ENCODE data around the gene GMPR.
"Not testable (repeated sequence)": the region's sequence is repeated elsewhere in the genome, so short reads cannot be mapped to it uniquely, and the experiment has no call there.

Gene GMPR

DNA sequence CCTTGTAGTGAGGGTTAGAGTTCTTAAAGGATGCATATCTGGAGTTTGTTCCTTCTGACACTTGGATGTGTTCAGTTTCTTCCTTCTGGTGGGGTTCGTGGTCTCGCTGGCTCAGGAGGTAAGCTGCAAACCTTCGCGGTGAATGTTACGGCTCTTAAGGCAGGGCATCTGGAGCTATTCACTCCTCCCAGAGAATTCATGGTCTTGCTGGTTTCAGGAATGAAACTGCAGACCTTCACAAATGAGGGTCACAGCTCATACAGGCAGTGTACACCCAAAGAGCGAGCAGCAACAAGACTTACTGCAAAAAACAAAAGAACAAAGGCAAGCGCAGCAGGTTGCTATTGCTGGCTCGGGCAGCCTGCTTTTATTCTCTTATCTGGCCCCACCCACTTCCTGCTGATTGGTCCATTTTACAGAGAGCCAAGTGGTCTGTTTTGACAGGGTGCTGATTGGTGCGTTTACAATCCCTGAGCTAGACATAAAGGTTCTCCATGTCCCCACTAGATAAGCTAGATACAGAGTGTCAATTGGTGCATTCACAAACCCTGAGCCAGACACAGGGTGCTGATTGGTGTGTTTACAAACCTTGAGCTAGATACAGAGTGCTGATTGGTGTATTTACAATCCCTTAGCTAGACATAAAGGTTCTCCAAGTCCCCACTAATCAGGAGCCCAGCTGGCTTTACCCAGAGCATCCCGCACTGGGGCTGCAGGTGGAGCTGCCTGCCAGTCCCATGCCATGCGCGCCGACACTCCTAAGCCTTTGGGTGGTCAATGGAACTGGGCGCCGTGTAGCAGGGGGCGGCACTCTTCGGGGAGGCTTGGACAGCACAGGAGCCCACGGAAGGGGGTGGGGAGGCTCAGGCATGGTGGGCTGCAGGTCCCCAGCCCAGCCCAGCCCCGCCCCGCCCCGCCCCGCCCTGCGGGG lies 12.0 kb upstream of the GMPR start:
- not testable (repeated sequence) for DNase-seq

DNA sequence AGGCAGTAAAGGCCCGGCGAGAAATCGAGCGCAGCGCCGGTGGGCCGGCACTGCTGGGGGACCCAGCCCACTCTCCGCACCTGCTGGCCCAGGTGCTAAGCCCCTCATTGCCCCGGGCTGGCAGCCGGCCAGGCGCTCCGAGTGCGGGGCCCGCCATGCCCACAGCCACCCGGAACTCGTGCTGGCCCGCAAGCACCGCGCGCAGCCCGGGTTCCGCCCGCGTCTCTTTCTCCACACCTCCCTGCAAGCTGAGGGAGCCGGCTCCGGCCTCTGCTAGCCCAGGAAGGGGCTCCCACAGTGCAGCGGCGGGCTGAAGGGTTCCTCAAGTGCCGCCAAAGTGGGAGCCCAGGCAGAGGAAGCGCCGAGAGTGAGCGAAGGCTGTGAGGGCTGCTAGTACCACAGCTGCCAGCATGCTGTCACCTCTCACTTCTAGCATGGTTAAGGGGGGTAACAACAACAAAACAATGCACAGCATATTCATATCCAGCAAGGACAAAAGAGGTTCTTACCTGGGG lies 11.3 kb upstream of the GMPR start:
- no peak for DNase-seq

GRCh38 chr6:16227605-16228004 lies 10.8 kb upstream of the GMPR start:
- DNase-seq, result no peak

- no peak for DNase-seq
Measured at GRCh38 chr6:16228043-16228442, 10.3 kb upstream of the GMPR start.

DNA sequence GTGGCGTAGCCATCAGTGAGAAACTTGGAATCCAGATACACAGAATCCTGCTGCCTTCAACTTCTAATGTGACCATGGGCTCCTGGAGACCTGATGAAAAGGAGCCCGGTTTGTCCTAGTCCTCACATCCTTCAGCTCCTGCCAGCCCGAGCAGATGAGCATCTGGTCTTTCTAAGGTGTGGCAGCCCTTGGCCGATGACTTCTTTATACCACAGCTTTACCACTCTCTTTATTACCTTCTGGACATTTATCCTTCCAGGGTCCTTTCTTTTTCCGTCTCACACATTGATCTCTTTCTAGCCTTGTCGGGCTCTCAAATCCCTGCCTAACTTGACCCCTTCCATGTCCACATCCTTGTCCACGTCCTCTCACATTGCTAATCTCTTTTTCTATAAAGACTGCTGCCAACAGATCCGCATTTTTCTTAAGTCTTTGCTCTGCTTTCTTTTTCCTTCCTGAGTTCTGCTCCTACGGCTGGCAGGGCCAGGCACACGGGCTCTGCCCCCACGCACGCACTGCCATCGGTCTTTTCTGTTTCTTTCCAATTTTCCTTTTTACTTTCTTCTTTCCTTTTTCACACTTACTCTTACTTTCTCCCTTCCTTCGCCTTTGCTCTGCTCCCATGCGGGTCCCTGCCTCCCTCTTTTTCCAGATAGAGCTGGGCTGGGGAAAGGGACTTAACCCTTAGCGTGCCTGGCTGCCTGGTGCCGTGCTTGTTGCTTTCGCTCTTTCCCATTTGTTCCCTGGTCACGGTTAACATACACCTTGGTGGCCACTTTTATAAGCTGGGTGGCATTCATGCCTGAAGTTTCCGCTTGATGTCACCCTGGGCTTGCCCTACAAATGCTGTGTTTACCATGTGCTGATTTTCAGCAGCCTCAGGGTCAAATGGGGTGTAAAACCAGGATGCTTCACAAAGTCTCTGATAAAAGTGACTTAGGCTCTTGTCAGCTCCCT lies 9.4 kb upstream of the GMPR start:
- DNase-seq, result peak; percentile 12

DNA sequence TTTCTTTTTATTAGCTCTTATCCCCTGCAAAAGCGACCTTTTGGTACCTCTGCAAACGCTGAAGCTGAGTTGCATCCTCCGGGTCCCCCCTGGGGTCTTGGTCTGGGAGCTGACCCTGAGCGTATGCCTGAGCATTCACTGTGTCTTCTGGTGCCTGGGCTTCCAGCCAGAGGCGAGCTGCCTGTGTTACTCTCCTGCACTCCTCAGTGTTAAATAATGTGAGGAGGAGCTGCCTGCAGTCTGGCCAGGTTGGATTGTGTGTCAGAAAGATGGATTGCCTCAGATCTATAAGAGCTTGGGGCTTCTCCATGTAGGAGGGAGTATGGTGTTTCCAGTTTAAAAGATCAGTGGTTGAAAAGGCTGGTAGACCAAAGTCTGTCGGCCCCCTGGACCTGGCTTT lies 8.7 kb upstream of the GMPR start:
- no peak for DNase-seq

- DNase-seq, result no peak
Measured at GRCh38 chr6:16230953-16231352, 7.4 kb upstream of the GMPR start.

DNA sequence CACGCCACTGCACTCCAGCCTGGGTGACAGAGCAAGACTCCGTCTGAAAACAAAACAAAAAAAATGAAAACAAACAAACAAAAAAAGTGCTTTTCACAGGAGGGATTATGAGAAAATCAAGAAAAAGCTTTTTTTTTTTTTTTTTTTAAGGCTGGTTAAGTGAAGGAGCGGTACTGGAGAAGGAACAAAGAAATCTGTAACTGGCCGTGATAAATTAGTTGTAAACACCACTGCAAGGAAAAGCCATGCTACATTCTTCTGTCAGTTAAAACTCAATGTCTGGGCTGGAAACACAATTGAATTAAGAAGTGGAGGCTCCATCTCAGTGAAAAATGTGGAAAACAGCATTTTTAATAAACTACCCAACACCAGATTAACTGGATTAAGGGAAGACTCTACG lies 6.3 kb upstream of the GMPR start:
- DNase-seq, result no peak

DNA sequence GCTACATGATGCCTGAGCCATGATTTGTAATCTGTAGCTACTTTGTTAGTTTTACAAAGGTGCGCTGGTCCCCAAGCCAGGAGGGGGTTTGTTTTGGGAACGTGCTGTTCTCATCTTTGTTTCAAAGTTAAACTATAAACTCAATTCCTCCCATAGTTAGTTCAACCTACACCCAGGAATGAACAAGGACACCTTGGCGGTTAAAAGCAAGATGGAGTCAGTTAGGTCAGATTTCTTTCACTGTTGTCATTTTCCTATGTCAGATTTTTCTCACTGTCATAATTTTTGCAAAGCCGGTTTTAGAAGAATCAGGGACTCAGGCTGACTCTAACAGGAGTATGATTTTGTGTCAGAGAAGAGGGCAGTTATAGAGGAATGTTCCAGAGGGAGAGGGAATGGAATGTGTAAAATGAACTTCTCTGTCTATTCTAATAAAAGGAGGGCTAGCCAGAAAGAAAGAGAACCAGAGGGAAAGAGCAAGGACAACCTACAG lies 2.3 kb upstream of the GMPR start:
- DNase-seq, result no peak

GRCh38 chr6:16236631-16237199 lies 1.7 kb upstream of the GMPR start:
- no peak for DNase-seq

DNA sequence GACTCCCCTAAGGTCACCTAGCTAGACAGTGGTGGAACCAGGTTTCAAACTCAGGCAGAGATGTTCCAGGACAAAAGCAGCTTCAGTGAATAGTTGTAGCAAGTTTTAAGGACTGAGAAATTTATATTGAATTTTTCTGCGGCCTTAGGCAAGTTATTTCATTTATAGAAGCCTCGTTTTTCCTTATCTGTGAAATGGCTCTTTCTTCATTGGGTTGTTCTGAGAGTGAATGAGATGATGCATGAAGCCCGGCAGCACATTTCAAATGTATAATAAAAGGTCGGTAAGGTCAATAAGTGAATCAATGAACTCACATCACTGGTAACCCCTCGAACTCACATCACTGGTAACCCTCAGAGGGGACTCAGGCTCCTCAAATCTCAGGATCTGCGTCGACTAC lies 1.1 kb upstream of the GMPR start:
- no peak for DNase-seq

GRCh38 chr6:16238963-16239797 lies 793 bp downstream of the GMPR start:
- DNase-seq, result peak; percentile 32

- no peak for DNase-seq
Measured at GRCh38 chr6:16239798-16240123, 1.4 kb downstream of the GMPR start.

- DNase-seq, result no peak
Measured at GRCh38 chr6:16240589-16241320, 2.4 kb downstream of the GMPR start.

- no peak for DNase-seq
Measured at GRCh38 chr6:16241321-16241689, 2.9 kb downstream of the GMPR start.

DNA sequence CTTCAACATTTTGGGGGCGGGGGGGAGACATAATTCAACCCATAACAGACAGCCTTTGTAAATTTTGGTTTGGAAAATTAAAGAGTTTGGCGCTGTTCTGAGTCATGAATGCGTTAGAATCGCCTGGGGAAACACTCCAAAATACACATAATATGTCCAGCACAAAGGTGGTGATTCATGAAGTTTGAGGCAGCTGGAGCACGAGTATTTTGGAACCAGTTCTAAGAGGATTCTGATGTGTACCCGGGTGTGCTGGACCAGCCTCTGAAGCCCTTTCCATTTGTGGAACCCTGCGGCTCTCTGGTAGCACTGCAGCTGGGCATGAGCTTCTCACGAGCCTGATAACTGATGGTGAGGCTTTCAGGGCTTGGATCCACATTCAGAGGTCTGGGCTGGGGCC lies 4.7 kb downstream of the GMPR start:
- no peak for DNase-seq

GRCh38 chr6:16243664-16244063 lies 5.3 kb downstream of the GMPR start:
- DNase-seq, result no peak

GRCh38 chr6:16244446-16244845 lies 6.1 kb downstream of the GMPR start:
- DNase-seq, result no peak

- no peak for DNase-seq
Measured at GRCh38 chr6:16244869-16245451, 6.6 kb downstream of the GMPR start.

DNA sequence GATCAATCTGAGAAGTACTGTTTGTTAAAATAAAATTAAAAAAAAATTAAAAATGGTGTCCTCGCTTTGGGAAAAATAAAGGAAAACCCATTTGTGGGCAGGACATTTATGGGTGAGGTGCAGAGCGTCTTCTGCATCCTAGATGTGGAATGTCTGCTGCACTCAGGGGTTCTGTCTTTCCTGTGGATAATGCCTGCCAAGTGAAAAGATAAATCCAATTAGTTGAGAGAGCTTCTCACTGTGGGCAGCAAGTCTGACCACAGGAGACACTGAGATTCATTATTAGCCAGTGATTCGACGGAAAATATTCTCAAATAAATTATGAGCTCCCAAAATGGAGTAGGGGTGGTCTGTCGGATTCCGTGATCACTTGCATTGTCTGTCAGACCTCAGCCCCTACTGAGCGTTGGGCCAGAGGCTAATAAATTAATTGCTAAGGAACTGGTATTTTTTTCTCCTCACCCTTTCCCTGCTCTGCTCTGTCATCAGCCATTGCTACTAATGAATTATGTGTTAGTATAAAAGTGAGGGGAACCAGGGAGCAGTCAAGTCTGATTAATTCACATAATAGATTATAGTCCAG lies 10.0 kb downstream of the GMPR start:
- DNase-seq, result no peak

- no peak for DNase-seq
Measured at GRCh38 chr6:16249971-16250370, 11.6 kb downstream of the GMPR start.

Measured in DMS79 treated with DMSO at 0.1 percent for 48 hours (cell line).